ENCODE results near the gene THSD7B.

DNA sequence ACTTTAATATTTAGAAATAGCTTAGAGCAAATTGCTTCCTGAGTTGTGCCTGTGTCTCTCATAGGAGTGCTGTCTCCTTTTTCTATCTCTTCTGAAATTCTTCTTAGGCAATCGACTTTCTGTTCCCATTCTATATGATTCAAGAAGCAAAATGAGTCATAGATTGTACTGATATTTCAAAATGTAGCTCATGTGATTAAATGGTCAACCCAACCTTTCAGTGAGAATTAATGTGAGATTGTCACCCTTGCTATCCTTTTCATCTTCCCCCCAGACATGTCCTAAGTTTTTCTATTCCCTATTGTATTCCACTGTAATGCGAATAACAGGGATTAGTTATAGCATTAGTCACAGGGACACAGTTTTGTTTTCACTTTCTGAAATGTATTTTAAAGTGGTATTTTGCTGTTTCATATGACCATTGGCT is 413.6 kb downstream of the THSD7B start:
- TF ChIP-seq, protein P1, sequence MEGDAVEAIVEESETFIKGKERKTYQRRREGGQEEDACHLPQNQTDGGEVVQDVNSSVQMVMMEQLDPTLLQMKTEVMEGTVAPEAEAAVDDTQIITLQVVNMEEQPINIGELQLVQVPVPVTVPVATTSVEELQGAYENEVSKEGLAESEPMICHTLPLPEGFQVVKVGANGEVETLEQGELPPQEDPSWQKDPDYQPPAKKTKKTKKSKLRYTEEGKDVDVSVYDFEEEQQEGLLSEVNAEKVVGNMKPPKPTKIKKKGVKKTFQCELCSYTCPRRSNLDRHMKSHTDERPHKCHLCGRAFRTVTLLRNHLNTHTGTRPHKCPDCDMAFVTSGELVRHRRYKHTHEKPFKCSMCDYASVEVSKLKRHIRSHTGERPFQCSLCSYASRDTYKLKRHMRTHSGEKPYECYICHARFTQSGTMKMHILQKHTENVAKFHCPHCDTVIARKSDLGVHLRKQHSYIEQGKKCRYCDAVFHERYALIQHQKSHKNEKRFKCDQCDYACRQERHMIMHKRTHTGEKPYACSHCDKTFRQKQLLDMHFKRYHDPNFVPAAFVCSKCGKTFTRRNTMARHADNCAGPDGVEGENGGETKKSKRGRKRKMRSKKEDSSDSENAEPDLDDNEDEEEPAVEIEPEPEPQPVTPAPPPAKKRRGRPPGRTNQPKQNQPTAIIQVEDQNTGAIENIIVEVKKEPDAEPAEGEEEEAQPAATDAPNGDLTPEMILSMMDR (IDR thresholded peaks at IDR 0.05): no peak
- TF ChIP-seq POLR2AphosphoS5 (IDR thresholded peaks at IDR 0.05) (no peak), EP300 (IDR thresholded peaks at IDR 0.05) (no peak), POLR2A (IDR thresholded peaks at IDR 0.05) (no peak)
